Cerebellar nuclear complex (tissue), 1 donor: ENCODE measurements around the gene CACNA1D.

ENCODE experiments used
- DNase-seq, 2 experiments: peaks; one replicate each; lab custom pipeline; 2025; lab: John Stamatoyannopoulos, UW

Gene CACNA1D

GRCh38 chr3:53495520-53496391 is 1.3 kb downstream of the CACNA1D start:
- no peak for DNase-seq

GRCh38 chr3:53496392-53496670 is 1.9 kb downstream of the CACNA1D start:
- DNase-seq: no peak

- DNase-seq: no peak
These were observed 2.6 kb downstream of the CACNA1D start for GRCh38 chr3:53496984-53497383.

GRCh38 chr3:53498806-53499641 is 4.6 kb downstream of the CACNA1D start:
- DNase-seq: no peak

- no peak for DNase-seq
These were observed 5.9 kb downstream of the CACNA1D start for GRCh38 chr3:53500165-53500777.

- no peak for DNase-seq
These were observed 6.8 kb downstream of the CACNA1D start for GRCh38 chr3:53501178-53501577.

GRCh38 chr3:53502737-53503136 is 8.3 kb downstream of the CACNA1D start:
- DNase-seq: no peak

- no peak for DNase-seq
These were observed 8.8 kb downstream of the CACNA1D start for GRCh38 chr3:53503195-53503594.

- no peak for DNase-seq
These were observed 11.8 kb downstream of the CACNA1D start for GRCh38 chr3:53506110-53506762.

- no peak for DNase-seq
These were observed 12.3 kb downstream of the CACNA1D start for GRCh38 chr3:53506763-53507145.

- no peak for DNase-seq
These were observed 15.1 kb downstream of the CACNA1D start for GRCh38 chr3:53509494-53509893.

- no peak for DNase-seq
These were observed 16.1 kb downstream of the CACNA1D start for GRCh38 chr3:53510508-53510907.

GRCh38 chr3:53511246-53511645 is 16.8 kb downstream of the CACNA1D start:
- no peak for DNase-seq

GRCh38 chr3:53513556-53514190 is 19.3 kb downstream of the CACNA1D start:
- no peak for DNase-seq

- DNase-seq: no peak
These were observed 21.9 kb downstream of the CACNA1D start for GRCh38 chr3:53516339-53516738.

GRCh38 chr3:53518495-53518981 is 24.1 kb downstream of the CACNA1D start:
- no peak for DNase-seq

GRCh38 chr3:53519065-53519709 is 24.8 kb downstream of the CACNA1D start:
- DNase-seq: no peak

GRCh38 chr3:53523346-53523745 is 28.9 kb downstream of the CACNA1D start:
- no peak for DNase-seq

GRCh38 chr3:53524566-53524965 is 30.2 kb downstream of the CACNA1D start:
- DNase-seq: no peak

GRCh38 chr3:53525765-53526703 is 31.6 kb downstream of the CACNA1D start:
- no peak for DNase-seq
